HG03139 (cell line): ENCODE measurements around the gene ZNF366.

ENCODE experiments used
- ATAC-seq: cut with Tn5 transposase; IDR thresholded peaks from one replicate; pipeline ENCODE4 v1.9.1; 2021; ENCODE audit not compliant: unreplicated experiment

The ZNF366 gene

GRCh38 chr5:72519111-72519510 lies 11.9 kb upstream of the ZNF366 start:
- ATAC-seq: no peak

DNA sequence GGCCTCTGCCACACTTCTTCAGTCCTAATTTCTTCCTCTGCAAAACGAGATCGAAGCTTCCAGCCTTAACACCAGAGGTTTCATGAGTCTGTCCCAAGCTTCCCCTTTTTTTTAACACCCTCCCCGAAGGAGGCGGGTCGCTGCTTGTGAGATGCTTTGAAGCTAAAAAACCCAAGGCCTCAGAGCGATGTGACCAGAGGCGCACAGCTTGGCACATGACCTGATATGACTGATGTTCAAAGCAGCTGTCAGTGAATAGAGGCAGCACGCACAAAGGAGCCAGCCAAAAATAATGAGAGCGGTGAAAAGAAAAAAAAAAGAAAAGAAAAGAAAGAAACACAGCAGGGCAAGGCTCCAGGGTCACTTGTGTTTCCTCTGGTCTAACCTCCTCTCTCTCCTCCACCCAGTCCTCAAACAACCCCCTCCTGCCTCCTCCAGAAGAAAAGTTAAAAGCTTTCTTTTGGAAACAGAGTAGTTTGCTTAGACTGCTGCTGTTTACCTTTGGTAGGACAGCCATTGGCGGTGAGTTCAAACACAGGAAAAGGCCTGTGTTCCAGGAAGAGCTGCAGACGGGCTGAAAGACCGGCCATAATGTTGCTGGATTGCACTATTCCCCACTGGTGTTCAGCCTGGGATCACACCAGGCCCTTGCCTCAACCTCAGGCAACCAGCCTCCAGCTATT lies 10.9 kb upstream of the ZNF366 start:
- ATAC-seq: no peak

- ATAC-seq: no peak
Observed at GRCh38 chr5:72516916-72517315, 9.7 kb upstream of the ZNF366 start.

DNA sequence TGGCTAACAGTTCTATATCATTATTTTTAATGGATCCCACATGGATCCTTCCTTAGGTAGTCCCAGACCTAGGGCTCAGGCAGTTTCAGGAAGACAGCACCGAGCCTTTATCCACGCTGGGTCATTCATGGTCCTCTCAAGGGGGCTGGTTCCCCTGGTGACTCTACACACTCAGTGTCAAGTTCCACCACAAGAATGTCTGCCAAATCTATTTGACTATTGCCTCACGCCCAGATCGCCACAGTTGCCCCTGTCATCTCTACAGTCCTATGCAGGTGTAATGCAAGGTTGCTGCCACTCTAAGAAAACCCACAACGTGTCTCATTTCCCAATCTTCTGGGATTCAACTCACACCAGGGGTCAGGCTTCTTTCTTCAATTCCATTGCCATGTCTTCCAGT lies 8.0 kb upstream of the ZNF366 start:
- ATAC-seq: no peak

GRCh38 chr5:72512593-72512860 lies 5.3 kb upstream of the ZNF366 start:
- ATAC-seq: no peak

DNA sequence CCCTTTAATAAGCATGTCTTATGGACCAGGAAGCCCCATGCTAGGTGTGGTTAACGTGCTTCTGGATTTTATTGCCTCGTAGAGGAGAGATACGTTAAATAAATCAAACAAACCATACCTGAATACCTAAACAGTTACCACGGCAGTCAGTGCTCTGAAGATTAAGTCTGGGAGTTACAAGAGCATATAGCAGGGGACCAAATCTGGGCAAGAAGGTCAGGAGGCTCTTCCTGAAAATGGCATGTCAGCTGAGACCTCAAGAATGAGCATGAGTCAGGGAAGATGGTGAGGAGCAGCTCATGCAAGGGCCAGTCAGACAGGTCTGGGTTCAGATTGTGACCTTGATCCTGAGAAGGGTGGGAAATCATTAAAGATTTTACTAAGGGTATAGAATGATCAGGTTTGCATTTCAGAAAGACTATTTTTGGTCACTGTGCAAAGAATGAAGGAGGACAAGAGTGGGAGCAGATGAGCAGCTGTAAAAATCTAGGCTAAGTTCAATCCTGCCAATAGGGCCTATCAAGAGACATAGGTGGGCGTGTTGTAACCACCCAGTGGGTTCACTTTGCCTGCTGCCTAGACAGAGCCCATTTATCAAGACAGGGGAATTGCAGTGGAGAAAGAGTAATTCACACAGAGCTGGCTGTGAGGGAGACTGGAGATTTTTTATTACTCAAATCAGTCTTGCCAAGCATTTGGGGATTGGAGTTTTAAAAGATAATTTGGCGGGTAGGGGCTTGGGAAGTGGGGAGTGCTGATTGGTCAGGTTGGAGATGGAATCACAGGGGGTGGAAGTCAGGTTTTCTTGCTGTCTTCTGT lies 4.8 kb upstream of the ZNF366 start:
- no peak for ATAC-seq

GRCh38 chr5:72511366-72511765 lies 4.2 kb upstream of the ZNF366 start:
- ATAC-seq: no peak

DNA sequence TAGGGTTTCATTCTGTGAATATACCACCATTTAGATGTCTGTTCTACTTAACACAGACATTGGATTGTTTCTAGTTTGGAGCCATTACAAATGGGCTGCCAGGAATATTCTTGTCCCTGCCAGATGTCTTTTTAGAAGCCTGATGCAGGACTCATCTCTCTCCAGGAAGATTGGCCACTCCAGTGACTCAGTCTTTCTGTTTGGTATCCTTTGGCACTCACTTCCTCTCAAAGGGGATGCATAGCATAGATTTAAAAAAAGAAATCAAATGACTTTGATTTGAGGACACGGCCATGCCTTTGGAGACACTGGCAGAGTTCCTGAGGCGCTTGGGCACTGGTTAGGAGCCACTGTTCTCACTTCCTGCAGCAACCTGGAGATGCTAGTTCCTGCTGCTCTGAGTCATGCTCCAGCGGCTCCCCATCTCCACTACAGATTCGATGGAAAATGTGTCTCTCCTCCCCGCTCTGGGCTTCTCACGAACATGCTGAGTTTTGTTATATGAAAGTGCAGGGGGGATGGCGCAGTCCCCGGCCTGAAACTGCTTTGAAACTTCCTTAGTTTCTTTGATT lies 3.5 kb upstream of the ZNF366 start:
- no peak for ATAC-seq

- ATAC-seq: no peak
Observed at GRCh38 chr5:72509401-72509800, 2.2 kb upstream of the ZNF366 start.

DNA sequence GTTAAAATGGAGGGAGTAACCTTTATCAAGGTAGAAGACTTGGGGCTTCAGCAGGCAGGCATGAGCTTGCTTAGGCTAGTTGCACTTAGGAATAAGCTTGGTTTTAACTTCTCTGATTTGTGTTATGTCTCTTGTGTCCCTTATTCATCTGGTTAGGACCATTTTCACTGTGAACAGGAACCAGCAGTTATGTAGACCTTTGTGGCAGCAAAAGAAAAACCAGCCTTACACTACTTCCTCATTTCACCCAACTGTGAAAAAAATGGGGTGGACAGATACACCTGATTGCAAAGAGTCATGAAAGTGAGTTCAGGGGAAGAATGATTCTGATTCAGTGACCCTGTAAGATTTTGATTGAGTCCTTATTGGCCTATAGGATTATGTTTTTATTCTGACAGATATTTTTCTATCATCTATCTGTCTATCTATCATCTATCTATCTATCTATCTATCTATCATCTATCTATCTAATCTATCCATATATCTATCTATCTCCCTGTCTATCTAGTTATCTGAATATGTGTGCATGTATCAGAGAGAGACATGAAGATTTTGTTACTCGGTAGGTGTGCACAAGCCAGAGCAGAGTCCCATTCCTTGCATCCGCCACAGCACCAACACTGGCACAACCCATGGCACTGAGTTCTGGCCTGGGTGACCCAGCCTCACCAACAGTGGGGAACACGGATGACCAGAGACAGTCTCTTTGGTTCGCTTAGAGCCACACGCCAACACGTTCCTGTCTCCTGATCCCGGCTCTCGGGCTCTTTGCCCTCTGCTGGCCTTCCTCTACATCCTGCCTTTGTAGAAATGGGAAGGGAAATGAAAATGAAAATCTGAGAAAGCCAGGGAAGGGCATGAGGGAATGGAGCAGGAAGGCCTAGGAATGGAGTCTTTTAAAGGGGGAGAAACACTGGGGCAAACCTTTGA lies 1.3 kb upstream of the ZNF366 start:
- peak; percentile 96 for ATAC-seq

GRCh38 chr5:72507907-72508238 lies 663 bp upstream of the ZNF366 start:
- no peak for ATAC-seq

DNA sequence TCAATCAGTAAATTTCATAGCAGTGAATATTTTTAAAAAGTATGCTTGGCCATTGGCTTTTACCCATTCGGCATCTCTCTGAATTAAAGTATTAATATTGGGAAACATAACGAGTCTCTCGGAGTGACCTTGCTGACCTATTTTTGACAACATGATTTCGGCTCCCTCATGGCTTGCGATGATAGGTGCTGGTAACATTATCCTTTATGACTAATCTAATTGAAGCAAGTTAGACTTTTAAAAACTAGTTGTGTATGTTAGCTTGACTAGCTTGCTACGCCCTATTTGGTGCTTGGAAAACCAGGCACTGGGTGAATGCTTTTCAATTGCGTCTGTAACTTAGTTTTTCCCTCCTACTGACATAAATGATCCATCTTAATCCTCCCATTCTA lies 1.1 kb downstream of the ZNF366 start:
- no peak for ATAC-seq

DNA sequence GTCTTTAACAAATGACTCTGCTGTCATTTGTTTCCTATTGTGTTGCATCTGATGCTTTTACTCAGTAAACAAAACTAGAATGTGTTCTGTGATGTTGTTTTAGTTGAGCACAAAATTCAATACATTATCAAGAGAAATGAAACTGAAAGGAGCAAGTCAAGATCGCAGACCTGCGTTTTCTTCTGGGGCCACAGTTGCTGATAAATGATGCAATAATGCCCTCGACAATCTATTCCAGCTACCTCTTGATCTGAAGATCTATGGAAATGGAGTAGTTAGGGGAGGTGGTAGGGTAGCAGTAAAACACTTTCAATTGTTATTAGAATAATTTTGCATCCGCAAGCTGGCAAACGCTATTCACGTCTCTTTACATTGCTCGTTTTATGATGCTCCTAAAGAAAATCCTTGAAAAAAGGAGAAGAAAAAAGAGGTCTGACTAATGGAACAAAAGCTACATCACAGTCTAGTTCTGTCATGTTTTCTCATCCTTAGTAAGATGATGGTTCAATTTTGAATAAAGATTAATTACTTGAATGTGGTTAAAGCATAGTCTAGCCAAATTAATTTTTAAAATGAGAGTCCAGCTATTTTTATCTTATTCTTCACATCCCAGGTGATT lies 1.6 kb downstream of the ZNF366 start:
- ATAC-seq: no peak

GRCh38 chr5:72505016-72505415 lies 2.2 kb downstream of the ZNF366 start:
- no peak for ATAC-seq

DNA sequence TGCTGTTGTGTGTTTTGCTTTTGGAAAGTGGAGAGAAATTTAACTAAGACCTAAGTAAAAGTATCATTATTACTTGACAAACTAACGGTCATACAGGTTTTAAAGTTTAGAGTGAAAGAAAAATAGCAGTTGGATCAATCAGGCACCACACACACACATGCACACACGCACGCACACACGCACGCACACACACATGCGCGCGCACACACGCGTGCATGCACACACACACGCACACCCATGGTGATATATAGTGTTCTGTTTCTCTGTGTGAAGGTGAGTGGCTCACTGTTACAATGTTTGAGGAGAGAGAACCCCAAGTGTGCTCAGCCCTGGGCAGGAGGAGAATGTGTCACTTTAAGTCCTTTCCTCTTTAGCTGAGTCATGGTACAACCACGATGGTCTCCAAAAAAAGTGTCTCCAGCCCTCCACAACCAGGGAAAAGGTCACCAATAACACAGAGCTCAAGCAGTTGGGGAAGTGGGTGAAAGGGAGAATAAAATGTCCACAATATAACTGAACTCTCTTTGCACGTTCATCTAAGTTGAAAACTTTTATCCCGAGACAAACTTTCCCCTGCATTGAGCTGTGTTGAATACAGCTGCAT lies 3.2 kb downstream of the ZNF366 start:
- no peak for ATAC-seq

DNA sequence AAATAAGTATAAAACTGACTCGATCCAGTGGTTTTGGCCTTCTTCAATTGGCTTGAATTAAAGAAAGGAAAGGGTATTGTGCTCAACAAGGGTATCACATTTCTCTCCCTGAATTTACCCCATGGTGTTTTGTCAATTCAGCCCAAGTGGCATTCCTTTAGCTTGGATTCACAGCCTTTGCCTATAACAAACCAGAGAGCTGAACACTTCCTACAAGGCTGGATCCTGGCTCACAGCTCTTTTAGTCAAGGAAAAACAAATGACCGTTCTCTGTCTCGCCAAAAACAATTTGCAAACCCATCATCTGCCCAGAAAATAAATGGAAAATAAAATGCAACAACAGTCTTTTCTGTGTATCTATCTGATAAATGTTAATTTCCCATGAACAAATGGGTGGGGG lies 5.7 kb downstream of the ZNF366 start:
- no peak for ATAC-seq

DNA sequence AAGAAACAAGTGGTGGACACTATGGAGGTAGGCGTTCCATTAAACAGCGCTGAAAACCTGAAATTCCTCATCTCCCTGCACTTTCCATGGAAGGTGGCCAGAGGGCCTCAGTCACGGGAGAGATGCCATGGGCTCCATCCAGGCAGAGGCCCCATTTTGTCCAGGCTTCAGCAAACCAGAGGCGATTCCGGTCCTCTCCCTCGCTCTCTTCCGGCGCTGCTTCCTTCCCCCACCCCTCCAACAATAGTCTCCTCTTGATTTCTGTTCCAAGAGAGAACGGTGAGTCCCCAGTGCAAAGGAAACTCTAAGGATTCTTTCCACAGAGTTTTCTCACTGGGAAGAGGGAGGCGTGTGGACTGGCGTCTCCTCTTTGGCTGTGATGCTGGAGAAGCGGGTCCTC lies 7.5 kb downstream of the ZNF366 start:
- ATAC-seq: no peak

DNA sequence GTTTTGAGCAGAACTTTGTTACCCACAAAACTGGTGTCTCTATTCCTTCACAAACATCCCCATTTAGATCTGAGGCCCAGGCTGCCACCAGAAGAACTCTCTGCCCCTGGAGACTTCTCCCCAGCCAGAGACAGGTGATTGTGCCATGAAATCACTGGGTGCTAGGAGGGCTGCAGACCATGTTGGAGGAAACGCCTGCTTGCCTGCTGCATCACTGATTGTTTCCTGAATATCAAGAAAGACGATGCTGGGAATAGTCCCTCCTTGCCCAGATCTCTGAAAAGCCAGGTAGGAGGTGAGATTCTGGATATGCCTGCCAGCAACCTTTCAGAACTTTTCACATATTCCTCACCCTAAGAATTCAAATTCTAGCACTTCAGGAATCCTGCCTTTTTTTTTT lies 8.1 kb downstream of the ZNF366 start:
- no peak for ATAC-seq

DNA sequence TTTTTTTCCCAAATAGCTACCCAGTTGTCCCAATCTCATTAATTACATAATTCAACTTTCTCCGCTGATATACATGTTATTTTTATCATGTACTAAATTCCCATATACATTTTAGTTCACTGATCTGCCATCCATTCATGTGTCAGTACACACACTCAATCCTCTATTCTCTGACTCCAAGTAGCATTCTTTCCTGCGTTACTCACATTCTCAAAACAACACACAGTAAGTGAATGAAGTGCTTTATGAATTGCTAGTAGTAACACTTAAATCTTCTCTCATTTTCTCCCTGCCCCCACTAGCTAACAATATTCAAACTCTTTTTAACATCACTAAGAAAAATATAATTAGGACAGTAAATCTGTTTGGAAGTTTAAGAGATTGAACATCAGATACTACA lies 8.9 kb downstream of the ZNF366 start:
- ATAC-seq: no peak

GRCh38 chr5:72497823-72498222 lies 9.4 kb downstream of the ZNF366 start:
- ATAC-seq: no peak

- ATAC-seq: no peak
Observed at GRCh38 chr5:72495410-72495809, 11.8 kb downstream of the ZNF366 start.
